ENCODE data around the gene LDB1. TPM values are rescaled to one million over a fixed set of nuclear protein-coding genes. Genes with fewer than 3 reads are reported as not detected.

The LDB1 gene
- total RNA-seq, 1 experiment from 2014 or later = 100 TPM

- POLR2A ChIA-PET = interaction anchor here (0.6 kb wide), 1 partner anchor 196 kb away, joined by 3 read pairs; no protein-coding TSS in a partner anchor
- H3K4me1 Mint-ChIP-seq = peaks cover 8% of the 10 kb centered on the region
- H3K9me3 Mint-ChIP-seq = no peaks in the 10 kb centered on the region
- no peak overlapping the region for H3K27ac Mint-ChIP-seq
- CTCF ChIA-PET = interaction anchor here (1.1 to 2.8 kb wide), 2 partner anchors 10 to 72 kb away, joined by 3 to 18 read pairs; no protein-coding TSS in a partner anchor
- peaks cover 85% of the 10 kb centered on the region for H3K36me3 Mint-ChIP-seq
- DNase-seq (ENCODE audit: low spot score) (no peak), ATAC-seq (no peak)
- no peak overlapping the region for H3K4me3 Mint-ChIP-seq
- H3K27me3 Mint-ChIP-seq (ENCODE audit: low read depth) = no peaks in the 10 kb centered on the region
- TF ChIP-seq NFYB (CRISPR knock-in tag; conservative IDR thresholded peaks at IDR 0.05; ENCODE audit: low read depth) = no peak
- TF ChIP-seq EMX1 (CRISPR knock-in tag; IDR thresholded peaks at IDR 0.05) = no peak
- no peak for TF ChIP-seq ZNF138 (CRISPR knock-in tag; conservative IDR thresholded peaks at IDR 0.05)
- no peak for TF ChIP-seq MLX (CRISPR knock-in tag; IDR thresholded peaks at IDR 0.05)
- no peak for TF ChIP-seq ZNF416 (CRISPR knock-in tag; IDR thresholded peaks at IDR 0.05)
These were observed 39.7 kb upstream of the LDB1 start for GRCh38 chr10:102159831-102160230.

- Mint-ChIP-seq H3K9me3 (no peaks in the 10 kb centered on the region), H3K36me3 (peaks cover 92% of the 10 kb centered on the region), H3K27ac (no peak overlapping the region), H3K4me3 (no peak overlapping the region), H3K4me1 (peaks cover 12% of the 10 kb centered on the region), H3K27me3 (ENCODE audit: low read depth) (no peaks in the 10 kb centered on the region)
- ATAC-seq (no peak), DNase-seq (ENCODE audit: low spot score) (no peak)
- CTCF ChIA-PET = interaction anchor here (0.6 to 2.8 kb wide), 2 partner anchors 11 to 320 kb away, joined by 3 to 18 read pairs; no protein-coding TSS in a partner anchor
- POLR2A ChIA-PET = interaction anchor here (0.6 kb wide), 1 partner anchor 197 kb away, joined by 3 read pairs; no protein-coding TSS in a partner anchor
- TF ChIP-seq SMAD3 (CRISPR knock-in tag; IDR thresholded peaks at IDR 0.05; ENCODE audit: borderline replicate concordance) = no peak
- TF ChIP-seq ZNF532 (CRISPR knock-in tag; IDR thresholded peaks at IDR 0.05; ENCODE audit: borderline replicate concordance) = no peak
- TF ChIP-seq MYBL2 (CRISPR knock-in tag; IDR thresholded peaks at IDR 0.05) = no peak
- no peak for TF ChIP-seq ZMAT4 (CRISPR knock-in tag; IDR thresholded peaks at IDR 0.05)
- no peak for TF ChIP-seq FOXP1 (CRISPR knock-in tag; IDR thresholded peaks at IDR 0.05; ENCODE audit: borderline replicate concordance)
- TF ChIP-seq GABPB1 (CRISPR knock-in tag; IDR thresholded peaks at IDR 0.05) = no peak
These were observed 39.0 kb upstream of the LDB1 start for GRCh38 chr10:102159051-102159597.

GRCh38 chr10:102157224-102157623, 37.1 kb upstream of the LDB1 start:
- peaks cover 83% of the 10 kb centered on the region for H3K36me3 Mint-ChIP-seq
- ChIA-PET CTCF (interaction anchor here (1.7 kb wide), 1 partner anchor 12 kb away, joined by 9 read pairs; no protein-coding TSS in a partner anchor), POLR2A (interaction anchor here (0.9 kb wide), 1 partner anchor 12 kb away, joined by 3 read pairs; no protein-coding TSS in a partner anchor)
- H3K4me3 Mint-ChIP-seq = no peak overlapping the region
- H3K27ac Mint-ChIP-seq = no peak overlapping the region
- no peak for ATAC-seq
- H3K4me1 Mint-ChIP-seq = peaks cover 12% of the 10 kb centered on the region
- no peaks in the 10 kb centered on the region for H3K27me3 Mint-ChIP-seq (ENCODE audit: low read depth)
- no peak for TF ChIP-seq ZSCAN18 (CRISPR knock-in tag; IDR thresholded peaks at IDR 0.05)
- no peak for TF ChIP-seq NFATC4 (CRISPR knock-in tag; IDR thresholded peaks at IDR 0.05)
- no peak for DNase-seq (ENCODE audit: low spot score)
- no peaks in the 10 kb centered on the region for H3K9me3 Mint-ChIP-seq

Measured in WTC11 (cell line).